ENCODE data around the gene KRT26.

Gene KRT26

GRCh38 chr17:40813804-40814203, 41.8 kb upstream of the KRT26 start:
- Histone ChIP-seq H3K36me3 (ENCODE audit: control insufficient read depth, insufficient read depth, low read length) (peaks cover 3% of the 10 kb centered on the region), H3K4me3 (ENCODE audit: insufficient read depth, low read depth, low read length) (no peak overlapping the region), H3K4me1 (ENCODE audit: control insufficient read depth, insufficient read depth, low read length) (no peaks in the 10 kb centered on the region), H3K9me3 (ENCODE audit: control insufficient read depth, low read length) (no peaks in the 10 kb centered on the region), H3K27me3 (ENCODE audit: control insufficient read depth, insufficient read depth, low read length, poor library complexity, severe bottlenecking) (peaks cover 52% of the 10 kb centered on the region), H3K27ac (ENCODE audit: insufficient read depth, low read depth, low read length, poor library complexity, severe bottlenecking) (no peak overlapping the region)
- 85% methylated on average over 4 of the region's 4 CpGs for WGBS, 2 experiments

DNA sequence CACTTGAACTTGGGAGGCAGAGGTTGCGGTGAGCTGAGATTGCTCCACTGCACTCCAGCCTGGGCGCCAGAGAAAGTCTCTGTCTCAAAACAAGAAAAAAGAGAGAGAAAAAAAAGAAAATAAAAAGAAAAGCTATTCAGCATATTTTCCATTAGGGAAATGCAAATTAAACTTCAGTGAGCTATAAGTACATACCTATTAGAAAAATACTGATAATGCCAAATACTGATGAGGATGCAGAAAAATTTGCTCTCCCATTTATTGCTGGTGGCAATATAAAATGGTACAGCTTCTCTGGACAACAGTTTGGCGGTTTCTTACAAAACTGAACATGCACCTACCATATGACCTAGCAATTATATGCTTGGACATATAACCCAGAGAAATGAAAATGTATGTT, 40.6 kb upstream of the KRT26 start:
- Histone ChIP-seq H3K36me3 (ENCODE audit: control insufficient read depth, insufficient read depth, low read length) (peaks cover 3% of the 10 kb centered on the region), H3K4me1 (ENCODE audit: control insufficient read depth, insufficient read depth, low read length) (no peaks in the 10 kb centered on the region), H3K9me3 (ENCODE audit: control insufficient read depth, low read length) (no peaks in the 10 kb centered on the region), H3K4me3 (ENCODE audit: insufficient read depth, low read depth, low read length) (no peak overlapping the region), H3K27ac (ENCODE audit: insufficient read depth, low read depth, low read length, poor library complexity, severe bottlenecking) (no peak overlapping the region), H3K27me3 (ENCODE audit: control insufficient read depth, insufficient read depth, low read length, poor library complexity, severe bottlenecking) (peaks cover 63% of the 10 kb centered on the region)
- WGBS, 2 experiments: 83 to 91% methylated on average over 3 of the region's 3 CpGs

DNA sequence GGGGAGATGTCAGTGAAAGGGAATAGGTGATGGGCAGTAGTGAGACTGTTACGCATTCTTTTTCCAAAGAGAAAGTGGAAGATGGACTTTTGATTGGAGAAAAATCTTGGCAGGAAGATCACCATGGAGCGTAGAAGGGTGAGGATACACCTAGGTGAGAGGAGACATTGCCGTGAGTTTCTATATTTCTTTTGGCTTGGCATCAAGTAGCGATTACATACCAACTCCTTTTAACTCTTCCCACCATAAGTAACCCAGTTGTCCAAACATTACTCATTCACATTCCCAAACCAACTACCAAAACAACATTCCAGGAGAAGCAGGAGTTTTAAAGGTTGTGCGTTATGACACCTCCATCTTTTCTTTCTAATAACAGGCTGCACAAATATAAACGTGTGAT, 38.5 kb upstream of the KRT26 start:
- no peaks in the 10 kb centered on the region for H3K9me3 ChIP-seq (ENCODE audit: control insufficient read depth, low read length)
- H3K4me3 ChIP-seq (ENCODE audit: insufficient read depth, low read depth, low read length): no peak overlapping the region
- no peaks in the 10 kb centered on the region for H3K4me1 ChIP-seq (ENCODE audit: control insufficient read depth, insufficient read depth, low read length)
- no peaks in the 10 kb centered on the region for H3K36me3 ChIP-seq (ENCODE audit: control insufficient read depth, insufficient read depth, low read length)
- WGBS, 2 experiments: 74 to 84% methylated on average over 5 to 6 of the region's 6 CpGs
- H3K27ac ChIP-seq (ENCODE audit: insufficient read depth, low read depth, low read length, poor library complexity, severe bottlenecking): no peak overlapping the region
- peaks cover 83% of the 10 kb centered on the region for H3K27me3 ChIP-seq (ENCODE audit: control insufficient read depth, insufficient read depth, low read length, poor library complexity, severe bottlenecking)

GRCh38 chr17:40809721-40810421, 37.9 kb upstream of the KRT26 start:
- Histone ChIP-seq H3K36me3 (ENCODE audit: control insufficient read depth, insufficient read depth, low read length) (no peaks in the 10 kb centered on the region), H3K27ac (ENCODE audit: insufficient read depth, low read depth, low read length, poor library complexity, severe bottlenecking) (no peak overlapping the region), H3K4me3 (ENCODE audit: insufficient read depth, low read depth, low read length) (no peak overlapping the region), H3K9me3 (ENCODE audit: control insufficient read depth, low read length) (no peaks in the 10 kb centered on the region), H3K27me3 (ENCODE audit: control insufficient read depth, insufficient read depth, low read length, poor library complexity, severe bottlenecking) (peaks cover 90% of the 10 kb centered on the region), H3K4me1 (ENCODE audit: control insufficient read depth, insufficient read depth, low read length) (no peaks in the 10 kb centered on the region)
- WGBS, 2 experiments: 94% methylated on average over 2 of the region's 2 CpGs; no CpG with 5 or more reads in 1 of the 2 experiments

DNA sequence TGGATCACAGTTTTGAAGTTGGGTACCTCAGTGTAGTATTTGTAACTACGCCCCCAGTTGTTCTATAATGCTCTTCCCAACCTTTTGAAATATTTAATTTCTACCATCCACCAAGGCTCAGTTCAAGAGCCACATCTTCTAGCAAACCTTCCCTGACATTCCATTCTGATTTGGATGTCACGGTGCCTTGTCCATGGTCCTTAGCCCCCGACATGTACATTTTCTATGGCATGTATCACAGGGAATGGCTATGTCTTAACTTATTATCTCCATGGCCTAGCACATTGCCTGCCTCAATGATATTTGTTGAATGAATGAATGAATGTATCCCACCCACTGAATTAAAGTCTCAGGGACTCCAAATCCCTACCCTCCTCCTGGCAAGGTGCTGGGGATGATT, 34.1 kb upstream of the KRT26 start:
- Histone ChIP-seq H3K27ac (ENCODE audit: insufficient read depth, low read depth, low read length, poor library complexity, severe bottlenecking) (no peak overlapping the region), H3K9me3 (ENCODE audit: control insufficient read depth, low read length) (no peaks in the 10 kb centered on the region), H3K4me3 (ENCODE audit: insufficient read depth, low read depth, low read length) (no peak overlapping the region), H3K36me3 (ENCODE audit: control insufficient read depth, insufficient read depth, low read length) (no peaks in the 10 kb centered on the region), H3K4me1 (ENCODE audit: control insufficient read depth, insufficient read depth, low read length) (no peaks in the 10 kb centered on the region), H3K27me3 (ENCODE audit: control insufficient read depth, insufficient read depth, low read length, poor library complexity, severe bottlenecking) (peaks cover 83% of the 10 kb centered on the region)
- WGBS, 2 experiments: 75 to 76% methylated on average over 3 of the region's 3 CpGs

DNA sequence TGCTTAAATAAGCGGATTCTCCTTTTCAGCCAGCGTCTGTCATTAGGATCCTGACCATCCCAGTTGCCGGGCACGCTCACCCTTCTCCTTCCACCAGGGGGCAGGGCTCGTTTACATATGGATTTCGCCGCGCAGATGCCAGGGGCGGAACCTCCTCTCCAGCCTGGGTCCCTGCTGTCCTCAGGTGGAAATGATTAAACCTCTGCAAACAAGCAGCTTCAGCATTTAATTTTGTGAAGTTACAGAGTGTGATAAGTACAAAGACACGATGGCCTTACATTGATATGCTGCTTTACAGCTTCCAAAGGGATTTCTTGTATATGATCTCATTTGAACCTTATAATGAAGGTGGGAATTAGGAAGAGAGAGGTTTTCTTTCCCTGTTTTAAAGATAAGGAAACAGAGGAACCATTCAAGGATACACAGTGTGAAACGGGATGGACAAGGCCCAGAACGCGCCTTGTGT, 31.6 kb upstream of the KRT26 start:
- H3K27me3 ChIP-seq (ENCODE audit: control insufficient read depth, insufficient read depth, low read length, poor library complexity, severe bottlenecking): peaks cover 78% of the 10 kb centered on the region
- WGBS, 2 experiments: 17 to 21% methylated on average over 13 of the region's 13 CpGs
- H3K36me3 ChIP-seq (ENCODE audit: control insufficient read depth, insufficient read depth, low read length): no peaks in the 10 kb centered on the region

DNA sequence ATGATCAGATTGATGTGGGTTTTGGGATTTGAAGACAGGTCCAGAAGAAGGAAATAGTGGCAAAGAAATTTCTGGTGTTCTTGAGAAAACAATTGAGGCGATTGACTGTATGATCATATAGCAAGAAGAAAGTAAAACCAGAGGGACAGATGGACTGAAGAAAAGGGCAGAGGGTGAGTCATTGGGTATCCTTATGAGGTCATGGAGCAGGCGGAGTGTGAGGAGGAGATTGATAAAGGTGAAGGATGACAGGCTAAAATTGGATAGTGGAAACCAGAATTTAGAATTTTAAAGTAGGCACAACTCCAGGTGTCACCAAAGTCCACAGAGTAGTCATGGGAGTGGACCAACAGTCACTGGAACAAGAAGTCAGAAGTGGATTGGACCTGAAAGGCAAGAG, 29.2 kb upstream of the KRT26 start:
- no peaks in the 10 kb centered on the region for H3K4me1 ChIP-seq (ENCODE audit: control insufficient read depth, insufficient read depth, low read length)
- WGBS, 2 experiments: 86% methylated on average over 2 of the region's 2 CpGs
- H3K27me3 ChIP-seq (ENCODE audit: control insufficient read depth, insufficient read depth, low read length, poor library complexity, severe bottlenecking): peaks cover 54% of the 10 kb centered on the region
- no peaks in the 10 kb centered on the region for H3K9me3 ChIP-seq (ENCODE audit: control insufficient read depth, low read length)
- no peaks in the 10 kb centered on the region for H3K36me3 ChIP-seq (ENCODE audit: control insufficient read depth, insufficient read depth, low read length)
- no peak overlapping the region for H3K4me3 ChIP-seq (ENCODE audit: insufficient read depth, low read depth, low read length)
- no peak overlapping the region for H3K27ac ChIP-seq (ENCODE audit: insufficient read depth, low read depth, low read length, poor library complexity, severe bottlenecking)

More for the DNA sequence above, 31.6 kb upstream of the KRT26 start:
- Histone ChIP-seq H3K27ac (ENCODE audit: insufficient read depth, low read depth, low read length, poor library complexity, severe bottlenecking) (no peak overlapping the region), H3K4me3 (ENCODE audit: insufficient read depth, low read depth, low read length) (no peak overlapping the region), H3K4me1 (ENCODE audit: control insufficient read depth, insufficient read depth, low read length) (no peaks in the 10 kb centered on the region), H3K9me3 (ENCODE audit: control insufficient read depth, low read length) (no peaks in the 10 kb centered on the region)

DNA sequence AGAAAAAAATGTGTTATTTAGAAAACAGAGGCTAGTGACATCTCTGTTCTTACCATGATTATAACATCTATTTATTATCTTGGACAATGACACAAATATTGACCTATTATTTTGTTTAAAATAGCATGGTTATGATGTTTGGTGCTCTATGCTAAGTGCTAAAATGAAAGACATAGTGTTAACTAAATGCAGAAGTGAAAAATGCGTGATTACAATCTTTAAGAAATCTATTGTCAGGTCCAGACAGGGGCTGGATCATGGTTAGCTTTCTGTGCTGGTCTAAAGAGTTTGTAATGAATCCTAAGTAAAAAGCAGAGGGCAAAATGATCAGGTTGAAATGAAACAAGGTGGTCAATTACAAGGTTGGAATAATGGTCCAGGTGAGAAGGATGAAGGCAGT, 28.4 kb upstream of the KRT26 start:
- no peaks in the 10 kb centered on the region for H3K9me3 ChIP-seq (ENCODE audit: control insufficient read depth, low read length)
- H3K27ac ChIP-seq (ENCODE audit: insufficient read depth, low read depth, low read length, poor library complexity, severe bottlenecking): no peak overlapping the region
- H3K4me1 ChIP-seq (ENCODE audit: control insufficient read depth, insufficient read depth, low read length): no peaks in the 10 kb centered on the region
- H3K36me3 ChIP-seq (ENCODE audit: control insufficient read depth, insufficient read depth, low read length): no peaks in the 10 kb centered on the region
- no peak overlapping the region for H3K4me3 ChIP-seq (ENCODE audit: insufficient read depth, low read depth, low read length)
- 83 to 84% methylated on average over 1 of the region's 1 CpG for WGBS, 2 experiments
- H3K27me3 ChIP-seq (ENCODE audit: control insufficient read depth, insufficient read depth, low read length, poor library complexity, severe bottlenecking): peaks cover 50% of the 10 kb centered on the region

- 100% methylated on average over 2 of the region's 3 CpGs; no CpG with 5 or more reads in 1 of the 2 experiments for whole genome bisulfite sequencing, 2 experiments
- Histone ChIP-seq H3K9me3 (ENCODE audit: control insufficient read depth, low read length) (no peaks in the 10 kb centered on the region), H3K27me3 (ENCODE audit: control insufficient read depth, insufficient read depth, low read length, poor library complexity, severe bottlenecking) (peaks cover 45% of the 10 kb centered on the region), H3K27ac (ENCODE audit: insufficient read depth, low read depth, low read length, poor library complexity, severe bottlenecking) (no peak within 1 kb of the TSS), H3K36me3 (ENCODE audit: control insufficient read depth, insufficient read depth, low read length) (no peaks in the 10 kb centered on the region), H3K4me3 (ENCODE audit: insufficient read depth, low read depth, low read length) (no peak within 1 kb of the TSS), H3K4me1 (ENCODE audit: control insufficient read depth, insufficient read depth, low read length) (no peaks in the 10 kb centered on the region)
Measured at GRCh38 chr17:40799859-40800258, 27.9 kb upstream of the KRT26 start, which contains the start of gene KRT28. Gene KRT28 (minus strand): TSS chr17:40799959. CDS start chr17:40799893, 66 bp downstream.

GRCh38 chr17:40796846-40797245, 24.8 kb upstream of the KRT26 start:
- 92% methylated on average over 27 of the region's 27 CpGs for WGBS, 2 experiments
- H3K27ac ChIP-seq (ENCODE audit: insufficient read depth, low read depth, low read length, poor library complexity, severe bottlenecking): no peak overlapping the region
- no peaks in the 10 kb centered on the region for H3K9me3 ChIP-seq (ENCODE audit: control insufficient read depth, low read length)
- H3K4me3 ChIP-seq (ENCODE audit: insufficient read depth, low read depth, low read length): no peak overlapping the region
- H3K4me1 ChIP-seq (ENCODE audit: control insufficient read depth, insufficient read depth, low read length): no peaks in the 10 kb centered on the region
- peaks cover 30% of the 10 kb centered on the region for H3K27me3 ChIP-seq (ENCODE audit: control insufficient read depth, insufficient read depth, low read length, poor library complexity, severe bottlenecking)
- H3K36me3 ChIP-seq (ENCODE audit: control insufficient read depth, insufficient read depth, low read length): no peaks in the 10 kb centered on the region

Data from ectodermal cell (in vitro differentiated cells).